Keratinocyte (primary cell): ENCODE data around the gene DNAJC7. TPM values are rescaled to one million over a fixed set of nuclear protein-coding genes. Genes with fewer than 3 reads are reported as not detected.

Source experiments
- DNase-seq: peaks from one replicate; pipeline ENCODE4 v3.0.0-alpha.2; 2011; ENCODE audit warnings: low read depth, missing footprints, low spot score
- FAIRE-seq: peaks from 2 replicates; lab custom pipeline; 2011; peaks lifted over from hg19 to GRCh38; lab: Jason Lieb, UNC
- H2AFZ ChIP-seq: 2 replicates; pipeline ENCODE4 v1.6.0; 2012; ENCODE audit warnings: low read length, control low read depth, inconsistent platforms; ENCODE audit not compliant: control insufficient read depth
- H3K27ac ChIP-seq: 2 replicates; pipeline ENCODE4 v1.5.1; 2011; ENCODE audit warnings: low read length; ENCODE audit not compliant: control insufficient read depth, insufficient read depth
- H3K27me3 ChIP-seq: 3 replicates; pipeline ENCODE4 v1.6.0; 2011; ENCODE audit warnings: low read length; ENCODE audit not compliant: control insufficient read depth, insufficient read depth; ENCODE audit errors: extremely low read depth
- H3K36me3 ChIP-seq, 2 experiments: 2 replicates in 1 of 2; 3 replicates in 1 of 2; pipeline ENCODE4 v1.5.1; 2011; ENCODE audit warnings: low read length in 2 of 2, mild to moderate bottlenecking in 1 of 2; ENCODE audit not compliant: control insufficient read depth in 2 of 2, insufficient read depth in 2 of 2; ENCODE audit errors: extremely low read depth in 1 of 2
- H3K4me1 ChIP-seq: 3 replicates; pipeline ENCODE4 v1.5.1; 2011; ENCODE audit warnings: low read length; ENCODE audit not compliant: control insufficient read depth, insufficient read depth; ENCODE audit errors: extremely low read depth
- H3K4me2 ChIP-seq: 3 replicates; pipeline ENCODE4 v1.6.0; 2011; ENCODE audit warnings: low read depth, low read length; ENCODE audit not compliant: control insufficient read depth, insufficient read depth; ENCODE audit errors: extremely low read depth
- H3K4me3 ChIP-seq, 3 experiments: fragments of 200-600 bp in 1 of 3; sonication (generic) in 1 of 3; 2 replicates in 2 of 3; 3 replicates in 1 of 3; pipeline ENCODE4 v1.5.1; 2011 to 2016; ENCODE audit warnings: low read length in 3 of 3, mild to moderate bottlenecking in 3 of 3, control low read depth in 2 of 3, inconsistent platforms in 1 of 3, low read depth in 1 of 3, mixed read lengths in 1 of 3, mixed run types in 1 of 3, moderate library complexity in 1 of 3; ENCODE audit not compliant: control insufficient read depth in 2 of 3, insufficient read depth in 2 of 3; ENCODE audit errors: extremely low read depth in 1 of 3
- H3K79me2 ChIP-seq: 2 replicates; pipeline ENCODE4 v1.6.0; 2012; ENCODE audit warnings: low read length; ENCODE audit not compliant: control insufficient read depth, insufficient read depth
- H3K9ac ChIP-seq: 3 replicates; pipeline ENCODE4 v1.6.0; 2011; ENCODE audit warnings: low read length; ENCODE audit not compliant: control insufficient read depth, insufficient read depth; ENCODE audit errors: extremely low read depth
- H3K9me1 ChIP-seq: 3 replicates; pipeline ENCODE4 v1.6.0; 2011; ENCODE audit warnings: low read length; ENCODE audit not compliant: control insufficient read depth, insufficient read depth; ENCODE audit errors: extremely low read depth
- H3K9me3 ChIP-seq: 2 replicates; pipeline ENCODE4 v1.5.1; 2012; ENCODE audit warnings: low read depth, low read length; ENCODE audit not compliant: control insufficient read depth
- H4K20me1 ChIP-seq: 3 replicates; pipeline ENCODE4 v1.6.0; 2011; ENCODE audit warnings: low read length; ENCODE audit not compliant: control insufficient read depth, insufficient read depth; ENCODE audit errors: extremely low read depth
- EZH2 ChIP-seq: IDR thresholded peaks from one replicate; pipeline ENCODE4 v1.6.1; 2012; ENCODE audit warnings: inconsistent platforms, mild to moderate bottlenecking, low read length, moderate library complexity
- dilution Hi-C: fragments of 300-500 bp; cut with MboI; formaldehyde crosslinking; loops from one replicate; pipeline ENCODE4 v1.7.0; 2020; ENCODE audit warnings: low sequenced_read_pairs; ENCODE audit not compliant: extremely low pct_ligation_motif_present
- polyA plus RNA-seq, 5 experiments: library from polyadenylated mRNA; depleted of rRNA in 3 of 5; stranded (reverse) in 3 of 5; stranded (forward) in 1 of 5; unstranded in 1 of 5; fragments of >200 nt; gene quantifications; 1 replicate in 1 of 5; 2 replicates in 3 of 5; 3 replicates in 1 of 5; pipeline versions ENCODE4 v1.2.1 to v1.2.3, GENCODE V29; 2011 to 2012; ENCODE audit warnings: missing spikeins in 2 of 5, low read depth in 1 of 5, low replicate concordance in 1 of 5
- TF ChIP-seq, protein P1 (sequence below), 3 experiments: IDR thresholded peaks in 1 of 3; conservative IDR thresholded peaks in 1 of 3; optimal IDR thresholded peaks in 1 of 3; 2 replicates in 2 of 3; 3 replicates in 1 of 3; pipeline versions ENCODE3 to v1.5.1; 2011; ENCODE audit warnings: low read length in 3 of 3, mild to moderate bottlenecking in 3 of 3, moderate library complexity in 2 of 3, control low read depth in 1 of 3, inconsistent platforms in 1 of 3; ENCODE audit not compliant: insufficient read depth in 2 of 3; ENCODE audit errors: extremely low read depth in 1 of 3

Gene DNAJC7
- polyA plus RNA-seq, 1 donor (not counting 4 experiments of a cell fraction or from before 2014, with no cell fraction given), result 82.5 TPM

DNA sequence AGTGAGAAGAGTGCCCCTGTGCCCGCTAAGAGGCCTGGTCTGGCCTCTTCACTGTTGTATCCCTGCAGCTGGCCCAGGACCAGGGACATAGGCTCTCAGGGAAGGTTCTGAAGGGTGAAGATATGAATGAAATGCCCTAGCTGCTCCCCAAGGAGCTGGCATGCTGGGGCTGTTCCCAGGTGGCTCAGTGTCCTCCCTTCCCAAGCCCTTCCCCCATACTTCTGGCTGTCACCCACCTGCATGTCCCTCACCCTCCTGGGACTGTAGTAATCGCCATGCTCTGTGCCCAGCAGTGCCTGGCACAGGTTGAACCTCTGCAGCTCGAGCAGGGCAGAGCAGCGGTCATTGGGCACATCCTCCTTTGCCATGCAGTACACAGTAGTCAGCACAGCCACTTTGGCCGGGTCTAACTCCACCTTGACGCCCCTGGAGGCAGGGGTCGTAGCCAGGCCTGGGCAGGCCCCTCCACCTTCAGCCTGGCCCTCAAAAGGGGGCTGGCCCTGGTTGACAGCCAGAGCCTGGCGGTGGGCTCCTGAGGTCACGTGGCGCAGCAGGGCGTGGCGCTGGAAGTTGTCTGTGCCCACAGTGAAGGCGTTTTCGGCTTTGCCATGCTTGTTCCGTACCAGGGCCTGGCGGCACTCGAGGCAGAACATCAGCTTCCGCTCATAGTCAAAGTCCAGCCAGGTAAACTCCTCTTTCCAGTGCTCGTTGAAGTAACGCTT lies 25.5 kb upstream of the DNAJC7 start:
- Histone ChIP-seq H3K4me2 (no peak overlapping the region), H3K79me2 (no peaks in the 10 kb centered on the region), H3K9ac (no peak overlapping the region), H4K20me1 (no peaks in the 10 kb centered on the region), H3K27ac (no peak overlapping the region), H3K4me1 (no peaks in the 10 kb centered on the region), H3K9me3 (no peaks in the 10 kb centered on the region), H2AFZ (no peak overlapping the region), H3K9me1 (no peaks in the 10 kb centered on the region), H3K36me3 (no peaks in the 10 kb centered on the region), H3K27me3 (no peaks in the 10 kb centered on the region), H3K4me3 (no peak overlapping the region)
- FAIRE-seq, result no peak
- dilution Hi-C loops, result no loop called here
- TF ChIP-seq EZH2, result no peak
- TF ChIP-seq, protein P1, sequence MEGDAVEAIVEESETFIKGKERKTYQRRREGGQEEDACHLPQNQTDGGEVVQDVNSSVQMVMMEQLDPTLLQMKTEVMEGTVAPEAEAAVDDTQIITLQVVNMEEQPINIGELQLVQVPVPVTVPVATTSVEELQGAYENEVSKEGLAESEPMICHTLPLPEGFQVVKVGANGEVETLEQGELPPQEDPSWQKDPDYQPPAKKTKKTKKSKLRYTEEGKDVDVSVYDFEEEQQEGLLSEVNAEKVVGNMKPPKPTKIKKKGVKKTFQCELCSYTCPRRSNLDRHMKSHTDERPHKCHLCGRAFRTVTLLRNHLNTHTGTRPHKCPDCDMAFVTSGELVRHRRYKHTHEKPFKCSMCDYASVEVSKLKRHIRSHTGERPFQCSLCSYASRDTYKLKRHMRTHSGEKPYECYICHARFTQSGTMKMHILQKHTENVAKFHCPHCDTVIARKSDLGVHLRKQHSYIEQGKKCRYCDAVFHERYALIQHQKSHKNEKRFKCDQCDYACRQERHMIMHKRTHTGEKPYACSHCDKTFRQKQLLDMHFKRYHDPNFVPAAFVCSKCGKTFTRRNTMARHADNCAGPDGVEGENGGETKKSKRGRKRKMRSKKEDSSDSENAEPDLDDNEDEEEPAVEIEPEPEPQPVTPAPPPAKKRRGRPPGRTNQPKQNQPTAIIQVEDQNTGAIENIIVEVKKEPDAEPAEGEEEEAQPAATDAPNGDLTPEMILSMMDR (optimal IDR thresholded peaks at IDR 0.05 in 1 of 3, IDR thresholded peaks at IDR 0.05 in 1 of 3, conservative IDR thresholded peaks at IDR 0.05 in 1 of 3; ENCODE audit: extremely low read depth in 1 of 3, insufficient read depth in 2 of 3, low read length in 3 of 3), result no peak
- no peak for DNase-seq

GRCh38 chr17:42041619-42042018 lies 24.4 kb upstream of the DNAJC7 start:
- no peaks in the 10 kb centered on the region for H3K9me3 ChIP-seq
- dilution Hi-C loops, result no loop called here
- H3K9ac ChIP-seq, result no peak overlapping the region

More at GRCh38 chr17:42041619-42042018, 24.4 kb upstream of the DNAJC7 start:
- no peaks in the 10 kb centered on the region for H3K27me3 ChIP-seq
- H3K9me1 ChIP-seq, result no peaks in the 10 kb centered on the region
- no peaks in the 10 kb centered on the region for H4K20me1 ChIP-seq
- H3K4me2 ChIP-seq, result no peak overlapping the region
- no peak overlapping the region for H3K27ac ChIP-seq
- H3K4me1 ChIP-seq, result peaks cover 7% of the 10 kb centered on the region
- no peak for FAIRE-seq
- no peak overlapping the region for H2AFZ ChIP-seq
- no peaks in the 10 kb centered on the region for H3K36me3 ChIP-seq
- H3K4me3 ChIP-seq, result no peak overlapping the region
- TF ChIP-seq, protein P1 (optimal IDR thresholded peaks at IDR 0.05 in 1 of 3, IDR thresholded peaks at IDR 0.05 in 1 of 3, conservative IDR thresholded peaks at IDR 0.05 in 1 of 3; ENCODE audit: extremely low read depth in 1 of 3, insufficient read depth in 2 of 3, low read length in 3 of 3), result no peak
- DNase-seq, result no peak
- no peaks in the 10 kb centered on the region for H3K79me2 ChIP-seq
